ENCODE measurements around the gene CAMP.

CAMP gene

GRCh38 chr3:48215019-48215418, 8.3 kb upstream of the CAMP start:
- no peak for DNase-seq

DNA sequence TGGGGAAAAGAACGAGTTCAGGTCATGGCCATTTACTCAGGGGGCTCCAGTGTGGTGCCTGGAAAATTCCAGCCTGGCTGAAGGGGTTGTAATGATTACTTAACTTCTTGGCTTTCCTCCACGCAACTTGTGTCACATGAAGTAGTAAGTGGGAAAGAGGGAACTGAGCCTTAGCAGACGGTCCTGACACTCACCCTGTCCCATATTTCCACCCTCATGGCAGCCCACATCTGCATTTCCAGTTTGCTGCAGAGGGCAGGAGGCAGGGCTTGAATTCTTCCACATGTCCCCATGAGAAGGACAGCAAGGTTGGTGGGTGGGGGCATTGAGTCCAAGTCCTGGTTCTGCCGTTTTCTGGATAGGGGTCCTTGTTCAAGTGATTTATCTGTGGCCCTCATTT, 7.8 kb upstream of the CAMP start:
- no peak for DNase-seq

DNA sequence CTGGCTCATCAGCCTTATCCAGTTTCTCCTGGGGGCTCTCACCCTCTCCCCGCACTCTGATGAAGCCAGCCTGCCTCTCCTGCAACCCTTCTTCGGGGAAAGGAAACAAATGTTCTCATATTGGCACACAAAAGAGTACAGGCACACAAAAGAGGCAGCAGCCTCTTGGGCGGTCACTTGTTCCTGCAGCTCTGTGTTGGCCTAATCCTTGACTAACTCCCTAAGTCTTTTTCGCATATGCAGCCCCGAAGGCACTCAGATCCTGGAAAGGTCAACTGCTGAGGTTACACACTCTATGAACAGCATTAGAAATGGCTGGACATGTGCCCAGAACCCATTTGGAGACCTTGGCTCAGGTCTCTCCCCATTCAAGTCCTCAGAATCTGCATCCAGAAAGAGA, 7.4 kb upstream of the CAMP start:
- peak; percentile 12 for DNase-seq

DNA sequence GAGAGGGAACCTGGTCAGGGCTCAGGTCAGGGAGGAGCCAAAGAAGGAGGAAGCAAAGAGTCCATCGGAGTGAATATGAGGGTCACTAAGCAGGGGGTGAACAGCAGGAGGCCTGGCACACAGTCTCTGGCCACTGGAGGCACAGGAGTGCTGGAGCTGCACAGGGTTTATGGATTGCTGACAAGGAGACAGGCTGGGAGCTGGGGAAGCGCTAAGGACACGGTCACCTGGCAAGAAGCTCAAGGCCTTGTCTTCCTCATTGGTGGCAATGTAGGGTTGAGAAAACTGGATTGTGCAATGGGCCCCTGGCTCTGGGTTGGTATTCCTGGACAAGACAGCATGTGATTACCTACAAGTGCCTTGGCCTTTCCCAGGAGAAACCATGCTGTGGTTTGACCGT, 5.8 kb upstream of the CAMP start:
- DNase-seq, result no peak

GRCh38 chr3:48218537-48218936, 4.8 kb upstream of the CAMP start:
- no peak for DNase-seq

- no peak for DNase-seq
Observed at GRCh38 chr3:48219543-48219942, 3.8 kb upstream of the CAMP start.

GRCh38 chr3:48220746-48221145, 2.5 kb upstream of the CAMP start:
- no peak for DNase-seq

DNA sequence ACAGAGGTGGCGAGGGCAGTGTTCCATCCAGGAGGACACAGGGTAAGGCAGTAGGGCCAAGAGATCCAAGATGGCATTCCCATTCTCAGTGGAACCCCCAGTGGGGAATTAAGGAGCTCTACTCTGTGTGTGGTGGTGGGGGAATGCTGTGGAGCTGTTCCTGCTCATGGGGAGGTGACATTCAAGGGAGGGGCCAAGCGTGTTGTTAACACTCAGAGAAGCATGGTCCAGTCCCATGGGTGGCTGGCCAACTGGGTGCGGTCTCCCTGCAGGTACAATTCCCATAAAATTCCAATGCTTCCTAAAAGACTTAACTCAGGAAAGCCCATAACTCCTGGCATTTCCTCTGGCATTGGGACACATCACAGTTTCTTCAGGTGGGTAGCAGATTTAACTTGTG, 2.3 kb downstream of the CAMP start:
- no peak for DNase-seq

- no peak for DNase-seq
Observed at GRCh38 chr3:48226939-48227338, 3.6 kb downstream of the CAMP start.

DNA sequence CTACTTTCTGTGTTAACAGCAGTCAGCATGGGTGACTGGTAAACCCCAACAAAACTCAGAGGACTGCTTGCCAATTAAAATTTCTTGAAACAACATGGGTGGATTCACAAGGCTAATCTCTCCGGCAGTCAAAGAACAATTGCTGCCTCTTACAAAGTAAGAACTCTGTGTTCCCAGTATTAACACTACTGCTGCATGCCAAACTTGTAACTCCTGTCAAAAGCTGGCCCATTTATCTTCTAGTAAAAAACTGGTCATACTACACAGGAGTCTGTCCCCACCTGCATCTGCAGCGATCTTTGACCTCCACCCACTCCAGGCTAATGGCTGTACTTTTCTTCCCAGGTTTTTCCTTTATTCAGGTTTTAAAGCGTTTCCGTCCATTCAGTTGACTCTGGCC, 8.9 kb downstream of the CAMP start:
- DNase-seq, result no peak

GRCh38 chr3:48232734-48233133, 9.4 kb downstream of the CAMP start:
- peak; percentile 16 for DNase-seq

DNA sequence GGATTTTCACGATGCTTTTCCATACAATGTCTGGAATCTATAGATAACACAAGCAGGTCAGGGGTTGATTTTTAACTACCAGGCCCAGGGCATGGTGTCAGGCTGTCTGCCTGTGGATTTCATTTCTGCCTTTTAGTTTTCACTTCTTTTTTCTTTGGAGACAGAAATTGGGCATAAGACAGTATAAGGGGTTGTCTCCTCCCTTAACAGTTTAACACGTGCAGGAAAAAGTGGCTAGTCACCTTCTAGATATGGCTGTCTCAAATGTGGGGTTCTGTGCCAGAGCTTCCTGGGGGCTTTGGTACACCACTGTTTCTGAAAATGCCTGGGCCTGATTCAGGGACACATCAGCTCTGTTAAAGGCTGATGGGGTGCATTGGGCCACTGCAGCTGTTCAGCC, 10.2 kb downstream of the CAMP start:
- DNase-seq, result no peak

DNA sequence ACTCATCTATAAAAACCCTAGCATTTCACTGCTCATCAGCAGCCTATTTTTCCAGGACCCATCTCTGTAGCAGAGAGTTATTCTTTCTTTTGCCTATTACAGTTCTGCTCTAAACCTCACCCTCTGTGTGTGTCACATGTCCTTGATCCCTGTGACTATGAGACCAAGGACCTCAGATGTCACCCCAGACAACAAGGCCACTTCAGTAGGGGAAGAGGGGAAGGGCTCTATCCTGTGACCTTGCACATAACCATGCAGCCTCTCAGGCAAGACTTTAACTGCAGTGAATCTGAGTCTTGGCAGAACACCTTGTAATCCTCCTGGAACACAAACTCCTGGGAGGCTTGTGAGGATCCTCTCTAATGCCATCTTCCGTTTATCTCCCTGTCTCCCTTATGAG, 13.2 kb downstream of the CAMP start:
- no peak for DNase-seq

GRCh38 chr3:48238531-48239085, 15.3 kb downstream of the CAMP start:
- DNase-seq, result no peak

DNA sequence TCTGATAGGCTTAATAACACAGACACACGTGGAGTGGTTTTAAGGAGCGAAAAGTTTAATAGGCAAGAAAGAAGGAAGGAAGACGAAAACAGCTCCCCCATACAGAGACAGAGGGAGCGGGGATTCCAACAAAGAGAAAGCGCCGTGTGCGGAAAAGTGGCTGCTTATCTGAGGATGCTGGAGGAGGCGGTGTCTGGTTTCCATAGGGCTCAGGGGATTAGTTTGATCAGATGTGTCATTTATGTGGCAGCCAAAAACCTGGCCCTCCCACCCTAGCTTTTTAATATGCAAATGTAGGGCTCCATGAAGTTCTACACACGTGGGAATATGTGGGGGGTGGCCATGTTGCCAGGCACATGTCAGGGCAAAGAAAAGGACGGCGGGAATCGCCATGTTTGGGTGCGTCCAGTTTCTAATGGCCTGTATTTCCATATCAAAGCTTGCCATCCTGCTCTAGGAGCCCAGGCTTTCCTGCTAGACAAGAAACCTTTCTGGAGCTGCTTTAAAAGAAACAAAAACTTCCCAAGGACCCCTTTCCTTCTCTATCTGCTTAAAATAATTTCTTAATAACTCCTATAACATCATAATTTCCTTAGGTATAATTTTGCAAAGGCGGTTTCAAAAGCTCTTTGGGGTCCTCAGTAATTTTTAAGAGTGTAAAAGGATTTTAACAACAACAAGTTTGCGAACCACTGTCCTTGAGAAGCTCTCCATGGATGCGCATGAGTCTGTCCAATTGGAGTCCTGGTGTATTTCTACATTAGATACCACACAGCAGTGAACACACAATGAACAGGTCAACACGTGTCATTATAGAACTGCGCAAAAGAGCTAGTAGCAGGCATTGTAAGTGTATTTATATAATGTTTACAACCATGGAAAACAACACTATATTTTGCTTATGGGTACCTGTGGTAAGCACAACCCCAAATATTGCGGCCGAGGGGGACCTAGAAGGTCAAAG, 17.0 kb downstream of the CAMP start:
- no peak for DNase-seq

DNA sequence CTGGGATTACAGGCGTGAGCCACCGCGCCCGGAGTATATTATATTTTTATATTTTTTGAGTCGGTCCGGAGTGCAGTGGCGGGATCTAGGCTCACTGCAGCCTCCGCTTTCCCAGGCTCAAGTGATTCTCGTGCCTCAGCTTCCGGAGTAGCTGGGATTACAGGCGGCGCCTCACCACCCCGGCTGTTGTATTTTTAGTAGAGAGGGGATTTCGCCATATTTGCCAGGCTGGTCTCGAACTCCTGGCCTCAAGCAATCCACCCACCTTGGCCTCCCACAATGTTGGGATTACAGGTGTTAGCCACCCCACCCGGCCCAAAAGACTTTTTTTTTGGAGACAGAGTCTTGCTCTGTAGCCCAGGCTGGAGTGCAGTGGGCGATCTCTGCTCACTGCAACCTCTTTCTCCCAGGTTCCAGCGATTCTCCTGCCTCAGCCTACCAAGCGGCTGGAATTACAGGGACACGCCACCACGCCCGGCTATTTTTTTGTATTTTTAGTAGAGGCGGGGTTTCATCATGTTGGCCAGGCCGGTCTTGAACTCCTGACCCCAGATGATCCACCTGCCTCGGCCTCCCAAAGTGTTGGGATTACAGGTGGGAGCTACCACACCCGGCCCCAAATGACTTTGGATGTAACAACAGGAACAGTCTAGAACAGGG, 18.6 kb downstream of the CAMP start:
- DNase-seq, result no peak

GRCh38 chr3:48243886-48244285, 20.6 kb downstream of the CAMP start:
- no peak for DNase-seq

- no peak for DNase-seq
Observed at GRCh38 chr3:48244461-48244860, 21.2 kb downstream of the CAMP start.

- no peak for DNase-seq
Observed at GRCh38 chr3:48245136-48245535, 21.8 kb downstream of the CAMP start.

DNA sequence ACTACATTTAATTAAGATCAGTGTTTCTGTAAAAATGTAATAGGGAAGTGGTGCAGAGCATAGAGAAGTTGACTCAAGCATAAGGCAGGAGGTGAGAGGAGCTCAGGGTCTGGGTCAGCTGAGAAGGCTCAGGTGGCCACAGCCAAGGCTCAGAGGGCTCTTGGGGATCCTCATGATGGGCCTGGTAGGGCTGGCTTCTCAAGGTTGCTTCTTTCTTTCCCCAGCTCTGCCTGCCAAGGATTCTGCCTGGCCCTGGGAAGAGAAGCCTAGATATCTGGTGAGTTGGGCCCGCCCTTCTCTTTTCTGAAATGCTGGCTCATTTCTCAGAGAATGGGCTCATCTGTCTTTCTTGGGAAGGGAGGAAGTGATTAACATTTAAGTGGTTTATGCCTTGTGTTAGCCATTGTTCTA, 24.1 kb downstream of the CAMP start:
- DNase-seq, result no peak

DNA sequence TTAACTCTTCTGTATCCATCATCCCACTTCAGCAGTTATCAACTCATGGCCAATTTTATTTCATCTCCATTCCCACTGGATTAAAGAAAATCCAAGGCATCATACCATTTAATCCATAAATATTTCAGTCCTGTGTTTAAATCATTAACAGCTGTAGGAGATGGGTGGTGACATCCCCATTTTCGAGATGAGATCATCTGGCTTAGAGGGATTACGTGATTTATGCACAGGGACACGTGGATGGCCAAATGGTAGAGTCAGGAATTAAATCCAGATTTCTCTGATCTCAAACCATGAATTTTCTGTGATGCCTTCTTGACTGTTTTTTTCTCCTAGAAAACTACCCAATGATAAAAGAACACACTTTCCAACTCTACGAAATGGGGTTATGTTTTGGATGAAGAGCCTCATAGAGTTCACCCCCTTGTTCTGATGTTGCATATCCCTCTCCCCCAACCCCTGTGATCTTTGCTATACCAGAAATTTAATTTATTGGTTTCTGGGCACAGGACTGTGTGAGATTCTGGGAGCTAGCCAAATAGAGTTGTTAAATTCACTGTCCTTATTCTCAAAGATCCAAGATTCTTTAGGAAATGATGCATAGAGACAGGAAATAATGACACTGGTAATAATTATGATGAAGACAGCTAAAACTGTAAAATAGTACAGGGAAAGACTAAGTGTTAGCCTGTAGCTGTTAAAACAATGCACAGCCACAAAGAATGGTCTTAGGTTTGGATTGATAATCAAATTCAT, 25.0 kb downstream of the CAMP start:
- no peak for DNase-seq

- DNase-seq, result no peak
Observed at GRCh38 chr3:48256557-48256956, 33.3 kb downstream of the CAMP start.

GRCh38 chr3:48258530-48258929, 35.2 kb downstream of the CAMP start:
- DNase-seq, result no peak

Data from DMS79 (cell line).